Stimulated activated naive CD8-positive, alpha-beta T cell treated with anti-CD3 and anti-CD28 coated beads, Interleukin-15, Interleukin-2, amounts not matched to agents 100 ng/mL and 50 ng/mL, for 24 hours (primary cell): Measurements from ENCODE around the gene KCTD19.

Source experiments
- H3K27ac Mint-ChIP-seq: one replicate; pipeline ENCODE4 v1.8.0; 2021; ENCODE audit warnings: mild to moderate bottlenecking, mixed read lengths
- H3K27me3 Mint-ChIP-seq: one replicate; pipeline ENCODE4 v1.8.0; 2021; ENCODE audit warnings: mixed read lengths
- H3K36me3 Mint-ChIP-seq: one replicate; pipeline ENCODE4 v1.8.0; 2021; ENCODE audit warnings: low read depth, mixed read lengths
- H3K4me1 Mint-ChIP-seq: one replicate; pipeline ENCODE4 v1.8.0; 2021; ENCODE audit warnings: low read depth, mixed read lengths
- H3K4me3 Mint-ChIP-seq: one replicate; pipeline ENCODE4 v1.8.0; 2021; ENCODE audit warnings: mild to moderate bottlenecking, mixed read lengths
- H3K9me3 Mint-ChIP-seq: one replicate; pipeline ENCODE4 v1.8.0; 2021; ENCODE audit warnings: mixed read lengths

The KCTD19 gene

DNA sequence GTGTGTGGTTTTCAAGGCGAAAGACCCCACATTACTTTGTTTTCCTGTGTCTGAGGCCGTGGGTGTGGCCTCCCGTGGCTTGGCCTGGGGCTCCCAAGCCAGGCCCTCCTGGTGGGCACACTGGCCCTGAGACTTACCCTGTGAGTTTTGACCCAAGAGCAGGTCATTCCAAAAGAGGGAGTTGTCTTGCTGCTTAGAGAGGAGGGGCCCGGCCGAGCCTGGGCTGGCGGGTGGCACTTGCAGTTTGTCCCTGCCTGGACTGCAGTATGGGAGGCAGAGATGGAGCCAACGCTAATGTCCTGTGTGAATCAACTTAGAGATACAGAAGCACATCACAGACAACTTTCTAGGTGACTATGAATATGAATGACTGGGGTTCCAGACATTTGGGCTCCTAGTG lies 24.5 kb downstream of the KCTD19 start:
- Mint-ChIP-seq H3K27me3 (peaks cover 5% of the 10 kb centered on the region), H3K36me3 (no peaks in the 10 kb centered on the region), H3K9me3 (no peaks in the 10 kb centered on the region), H3K4me1 (no peaks in the 10 kb centered on the region), H3K4me3 (no peak overlapping the region), H3K27ac (no peak overlapping the region)

DNA sequence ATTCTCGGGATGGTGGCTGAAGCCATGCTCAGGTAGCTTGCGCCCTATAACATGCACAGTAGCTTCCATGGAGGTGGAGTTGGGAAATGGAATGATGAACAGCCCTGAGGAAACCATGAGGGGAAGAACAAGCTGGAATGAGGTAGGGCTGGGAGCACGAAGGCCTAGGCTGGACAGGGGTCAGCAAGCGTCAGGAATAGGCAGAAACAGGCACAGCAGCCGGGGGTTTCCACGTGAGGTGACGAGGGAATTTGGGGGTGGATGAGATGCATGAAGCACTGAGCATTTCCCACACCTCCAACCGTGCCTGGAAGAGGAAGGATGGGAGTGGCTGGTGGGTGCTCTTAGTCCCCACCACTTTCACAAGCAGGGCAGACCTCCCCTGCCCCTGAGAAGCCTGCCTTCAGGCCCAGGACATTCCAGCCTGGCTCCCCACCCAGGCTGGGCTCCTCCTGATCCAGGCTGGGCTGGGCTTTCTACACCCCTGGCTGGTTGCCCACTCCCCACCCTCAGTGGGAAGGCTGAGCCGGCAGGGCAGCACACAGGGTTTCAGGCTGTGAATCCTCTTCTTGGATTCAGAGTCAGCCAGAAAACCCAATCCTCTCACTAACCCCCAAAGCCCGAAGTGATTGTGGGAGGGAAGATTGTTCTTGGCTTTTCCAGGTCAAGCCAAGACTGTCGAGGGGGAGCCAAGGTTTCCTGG lies 25.3 kb downstream of the KCTD19 start:
- Mint-ChIP-seq H3K27me3 (peaks cover 5% of the 10 kb centered on the region), H3K36me3 (no peaks in the 10 kb centered on the region), H3K9me3 (no peaks in the 10 kb centered on the region), H3K4me1 (no peaks in the 10 kb centered on the region), H3K27ac (no peak overlapping the region), H3K4me3 (no peak overlapping the region)

DNA sequence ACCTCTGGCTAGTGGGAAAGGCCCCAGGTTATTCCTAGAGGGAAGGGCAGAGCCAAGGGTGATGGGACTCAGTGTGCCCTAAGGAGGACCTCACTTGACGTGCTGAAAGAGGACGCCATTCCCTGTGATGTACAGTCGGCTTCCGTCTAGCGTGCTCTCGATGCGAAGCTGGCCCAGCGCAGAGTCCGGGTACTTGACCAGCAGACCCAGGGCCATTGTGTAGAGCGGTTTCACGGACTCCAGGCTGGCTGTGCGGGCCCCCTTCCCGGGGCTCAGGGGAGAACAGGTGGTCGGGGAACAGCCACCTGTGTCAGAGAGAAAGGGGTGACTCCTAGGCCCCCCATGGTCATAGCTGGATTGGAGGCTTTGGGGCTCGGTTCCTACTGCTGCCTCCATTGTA lies 27.3 kb downstream of the KCTD19 start:
- H3K27me3 Mint-ChIP-seq, result peaks cover 5% of the 10 kb centered on the region
- no peaks in the 10 kb centered on the region for H3K36me3 Mint-ChIP-seq
- no peaks in the 10 kb centered on the region for H3K9me3 Mint-ChIP-seq
- H3K4me1 Mint-ChIP-seq, result no peaks in the 10 kb centered on the region
- no peak overlapping the region for H3K27ac Mint-ChIP-seq
- H3K4me3 Mint-ChIP-seq, result no peak overlapping the region

GRCh38 chr16:67298277-67298676 lies 28.3 kb downstream of the KCTD19 start:
- Mint-ChIP-seq H3K4me1 (no peaks in the 10 kb centered on the region), H3K27me3 (peaks cover 5% of the 10 kb centered on the region), H3K36me3 (no peaks in the 10 kb centered on the region), H3K27ac (no peak overlapping the region), H3K4me3 (no peak overlapping the region), H3K9me3 (no peaks in the 10 kb centered on the region)

- Mint-ChIP-seq H3K27me3 (peaks cover 3% of the 10 kb centered on the region), H3K4me3 (no peak overlapping the region), H3K9me3 (no peaks in the 10 kb centered on the region), H3K36me3 (no peaks in the 10 kb centered on the region), H3K27ac (no peak overlapping the region), H3K4me1 (no peaks in the 10 kb centered on the region)
Observed at GRCh38 chr16:67296420-67296819, 30.1 kb downstream of the KCTD19 start.

- no peaks in the 10 kb centered on the region for H3K36me3 Mint-ChIP-seq
- no peaks in the 10 kb centered on the region for H3K9me3 Mint-ChIP-seq
- peaks cover 5% of the 10 kb centered on the region for H3K4me1 Mint-ChIP-seq
- H3K4me3 Mint-ChIP-seq, result no peak overlapping the region
- no peak overlapping the region for H3K27ac Mint-ChIP-seq
- H3K27me3 Mint-ChIP-seq, result no peaks in the 10 kb centered on the region
Observed at GRCh38 chr16:67294938-67295361, 31.6 kb downstream of the KCTD19 start.

GRCh38 chr16:67294171-67294757 lies 32.3 kb downstream of the KCTD19 start:
- no peak overlapping the region for H3K27ac Mint-ChIP-seq
- H3K9me3 Mint-ChIP-seq, result no peaks in the 10 kb centered on the region
- H3K4me3 Mint-ChIP-seq, result no peak overlapping the region

DNA sequence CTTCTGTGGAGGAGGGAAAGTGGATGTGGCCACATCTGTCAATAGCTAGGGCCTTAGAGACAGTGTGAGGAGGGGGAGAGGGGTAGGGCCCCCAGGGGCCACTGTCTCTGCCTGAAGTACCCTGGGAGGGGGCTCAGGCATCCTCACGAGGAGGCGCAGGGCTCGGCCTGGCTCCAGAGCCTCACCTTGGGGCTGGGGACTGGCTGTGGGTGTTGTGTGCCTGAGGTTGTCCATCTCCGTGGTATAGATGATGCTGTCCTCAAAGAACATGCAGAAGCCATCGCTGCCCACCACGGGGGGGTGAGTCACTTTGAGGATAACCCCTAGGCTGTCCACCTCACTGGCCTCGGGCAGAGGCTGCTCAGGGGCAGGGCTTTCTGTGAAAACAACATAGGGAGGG lies 35.1 kb downstream of the KCTD19 start:
- Mint-ChIP-seq H3K4me1 (peaks cover 12% of the 10 kb centered on the region), H3K9me3 (no peaks in the 10 kb centered on the region), H3K27me3 (no peaks in the 10 kb centered on the region), H3K4me3 (no peak overlapping the region), H3K27ac (no peak overlapping the region), H3K36me3 (no peaks in the 10 kb centered on the region)

More at GRCh38 chr16:67294171-67294757, 32.3 kb downstream of the KCTD19 start:
- Mint-ChIP-seq H3K27me3 (no peaks in the 10 kb centered on the region), H3K4me1 (peaks cover 12% of the 10 kb centered on the region), H3K36me3 (no peaks in the 10 kb centered on the region)

DNA sequence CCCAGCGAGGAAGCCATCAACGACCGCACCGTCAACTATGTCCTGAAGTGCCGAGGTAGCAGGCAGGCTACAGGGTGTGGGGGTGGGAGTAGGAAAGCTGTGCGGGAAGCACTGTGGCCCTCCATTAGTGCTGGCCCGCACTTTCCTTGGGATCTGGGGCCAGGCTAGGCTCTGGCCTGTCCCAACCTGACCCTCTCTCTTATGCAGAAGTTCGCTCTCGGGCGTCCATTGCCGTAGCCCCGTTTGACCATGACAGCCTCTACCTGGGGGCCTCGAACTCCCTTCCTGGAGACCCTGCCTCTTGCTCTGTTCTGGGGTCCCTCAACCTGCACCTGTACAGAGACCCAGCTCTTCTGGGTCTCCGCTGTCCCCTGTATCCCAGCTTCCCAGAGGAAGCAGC lies 38.6 kb downstream of the KCTD19 start:
- no peaks in the 10 kb centered on the region for H3K27me3 Mint-ChIP-seq
- no peaks in the 10 kb centered on the region for H3K9me3 Mint-ChIP-seq
- H3K4me1 Mint-ChIP-seq, result peaks cover 12% of the 10 kb centered on the region
- peaks cover 11% of the 10 kb centered on the region for H3K36me3 Mint-ChIP-seq
- no peak overlapping the region for H3K27ac Mint-ChIP-seq
- H3K4me3 Mint-ChIP-seq, result no peak overlapping the region

DNA sequence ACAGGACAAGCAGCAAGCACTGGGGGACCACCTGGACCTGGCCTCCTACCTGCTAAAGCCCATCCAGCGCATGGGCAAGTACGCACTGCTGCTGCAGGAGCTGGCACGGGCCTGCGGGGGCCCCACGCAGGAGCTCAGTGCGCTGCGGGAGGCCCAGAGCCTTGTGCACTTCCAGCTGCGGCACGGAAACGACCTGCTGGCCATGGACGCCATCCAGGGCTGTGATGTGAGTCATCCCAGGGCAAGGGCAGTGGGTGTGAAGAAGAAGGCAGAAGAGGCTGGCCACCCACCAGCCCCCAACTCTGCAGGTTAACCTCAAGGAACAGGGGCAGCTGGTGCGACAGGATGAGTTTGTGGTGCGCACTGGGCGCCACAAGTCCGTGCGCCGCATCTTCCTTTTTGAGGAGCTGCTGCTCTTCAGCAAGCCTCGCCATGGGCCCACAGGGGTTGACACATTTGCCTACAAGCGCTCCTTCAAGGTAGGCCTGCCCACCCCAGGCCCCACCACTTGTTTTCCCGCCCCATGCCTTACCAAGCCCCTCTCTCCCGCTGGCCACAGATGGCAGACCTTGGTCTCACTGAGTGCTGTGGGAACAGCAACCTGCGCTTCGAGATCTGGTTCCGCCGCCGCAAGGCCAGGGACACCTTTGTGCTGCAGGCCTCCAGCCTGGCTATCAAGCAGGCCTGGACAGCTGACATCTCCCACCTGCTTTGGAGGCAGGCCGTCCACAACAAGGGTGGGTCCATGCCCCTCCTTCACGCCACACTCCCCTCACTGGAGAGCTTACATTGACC lies 39.9 kb downstream of the KCTD19 start:
- peaks cover 13% of the 10 kb centered on the region for H3K36me3 Mint-ChIP-seq
- no peaks in the 10 kb centered on the region for H3K9me3 Mint-ChIP-seq
- H3K4me3 Mint-ChIP-seq, result no peak overlapping the region
- peaks cover 12% of the 10 kb centered on the region for H3K4me1 Mint-ChIP-seq
- H3K27ac Mint-ChIP-seq, result no peak overlapping the region
- H3K27me3 Mint-ChIP-seq, result no peaks in the 10 kb centered on the region

- H3K4me3 Mint-ChIP-seq, result no peak overlapping the region
- no peaks in the 10 kb centered on the region for H3K9me3 Mint-ChIP-seq
- peaks cover 13% of the 10 kb centered on the region for H3K36me3 Mint-ChIP-seq
- H3K27ac Mint-ChIP-seq, result no peak overlapping the region
- peaks cover 11% of the 10 kb centered on the region for H3K4me1 Mint-ChIP-seq
- H3K27me3 Mint-ChIP-seq, result no peaks in the 10 kb centered on the region
Observed at GRCh38 chr16:67284699-67285646, 41.6 kb downstream of the KCTD19 start.

DNA sequence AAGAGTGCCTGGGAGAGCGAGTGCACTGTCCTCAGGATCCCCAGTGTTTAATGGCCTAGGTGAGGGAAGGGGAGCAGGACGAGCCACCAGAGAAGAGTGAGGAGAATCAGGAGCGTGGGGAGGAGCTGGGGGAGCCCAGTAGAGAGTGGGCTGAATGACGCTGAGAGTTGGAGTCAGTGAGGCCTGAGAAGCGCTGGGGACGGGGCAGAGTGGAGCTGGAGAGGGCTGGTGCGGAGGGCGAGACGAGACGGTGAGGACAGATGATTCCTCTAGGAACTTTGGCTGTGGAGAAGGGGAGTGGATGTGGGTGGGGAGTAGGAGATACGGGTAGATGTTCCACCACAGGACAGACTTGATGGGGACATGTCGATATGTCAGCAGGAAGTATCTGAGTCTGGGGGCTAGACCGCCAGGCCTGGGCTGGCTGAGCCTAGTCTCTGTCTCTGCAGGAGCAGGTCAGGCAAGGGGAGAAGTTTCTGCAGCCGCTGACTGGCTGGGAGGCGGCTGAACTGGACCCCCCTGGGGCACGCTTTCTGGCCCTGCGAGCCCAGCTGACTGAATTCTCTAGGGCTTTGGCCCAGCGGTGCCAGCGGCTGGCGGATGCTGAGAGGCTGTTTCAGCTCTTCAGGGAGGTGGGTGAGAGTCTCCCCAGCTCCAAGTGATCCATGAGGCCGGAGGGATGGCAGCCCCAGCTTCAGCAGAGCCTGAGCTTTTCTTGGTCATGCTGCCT lies 42.5 kb downstream of the KCTD19 start:
- Mint-ChIP-seq H3K4me3 (no peak overlapping the region), H3K27ac (no peak overlapping the region), H3K9me3 (no peaks in the 10 kb centered on the region), H3K4me1 (peaks cover 6% of the 10 kb centered on the region), H3K27me3 (no peaks in the 10 kb centered on the region), H3K36me3 (peaks cover 13% of the 10 kb centered on the region)

GRCh38 chr16:67283039-67283825 lies 43.3 kb downstream of the KCTD19 start:
- H3K4me1 Mint-ChIP-seq, result peaks cover 9% of the 10 kb centered on the region
- no peaks in the 10 kb centered on the region for H3K27me3 Mint-ChIP-seq
- H3K4me3 Mint-ChIP-seq, result no peak overlapping the region
- H3K27ac Mint-ChIP-seq, result no peak overlapping the region
- H3K9me3 Mint-ChIP-seq, result no peaks in the 10 kb centered on the region
- H3K36me3 Mint-ChIP-seq, result peaks cover 13% of the 10 kb centered on the region
